A549 (cell line): ENCODE results near the gene SET.

Source experiments
- CBX8 ChIP-seq: fragments of 200-600 bp; sonication (generic); IDR thresholded peaks from 2 replicates; pipeline ENCODE4 v1.6.1; 2016
- ELK1 ChIP-seq: fragments of 150-350 bp; IDR thresholded peaks from 2 replicates; pipeline ENCODE4 v1.6.1; 2014; ENCODE audit warnings: low read depth, mild to moderate bottlenecking, low read length
- EP300 ChIP-seq, 2 experiments: fragments of >200 bp; sonication (Bioruptor Twin); formaldehyde crosslinking; IDR thresholded peaks; 2 replicates in 1 of 2; 3 replicates in 1 of 2; pipeline ENCODE4 v1.6.1; 2016 to 2017
- ESRRA ChIP-seq: fragments of 150-350 bp; IDR thresholded peaks from 2 replicates; pipeline ENCODE4 v1.6.1; 2014; ENCODE audit warnings: mild to moderate bottlenecking, low read length, borderline replicate concordance
- KDM1A ChIP-seq: fragments of 200-600 bp; sonication (generic); IDR thresholded peaks from 2 replicates; pipeline ENCODE4 v1.6.1; 2016; ENCODE audit warnings: low read depth, mild to moderate bottlenecking
- POLR2A ChIP-seq: IDR thresholded peaks from 2 replicates; pipeline ENCODE4 v1.6.1; 2012; ENCODE audit warnings: mild to moderate bottlenecking, low read length
- RNF2 ChIP-seq: fragments of 200-600 bp; sonication (generic); IDR thresholded peaks from 2 replicates; pipeline ENCODE4 v1.6.1; 2016; ENCODE audit warnings: low read depth, mild to moderate bottlenecking, antibody characterized with exemption, moderate library complexity, borderline replicate concordance
- SMC3 ChIP-seq: fragments of >200 bp; sonication (Bioruptor Twin); formaldehyde crosslinking; IDR thresholded peaks from 3 replicates; pipeline ENCODE4 v1.6.1; 2018; ENCODE audit warnings: inconsistent platforms
- SREBF2 ChIP-seq: fragments of 450-650 bp; IDR thresholded peaks from 2 replicates; pipeline ENCODE4 v1.6.1; 2014; ENCODE audit warnings: mild to moderate bottlenecking, moderate library complexity
- TP53 ChIP-seq: fragments of 250-450 bp; sonication (Bioruptor Pico); IDR thresholded peaks from 2 replicates; pipeline ENCODE4 v1.5.0; 2021; ENCODE audit warnings: mild to moderate bottlenecking, moderate library complexity
- ZNF302 ChIP-seq: fragments of 250-450 bp; sonication (Bioruptor Pico); IDR thresholded peaks from 2 replicates; pipeline ENCODE4 v1.9.0; 2021; ENCODE audit warnings: inconsistent platforms, mild to moderate bottlenecking, moderate library complexity
- TF ChIP-seq, protein P1 (sequence below): fragments of >200 bp; sonication (Bioruptor Twin); formaldehyde crosslinking; IDR thresholded peaks from 3 replicates; pipeline ENCODE4 v1.5.1; 2016
- TF ChIP-seq, protein P2 (sequence below): fragments of 450-650 bp; IDR thresholded peaks from 2 replicates; pipeline ENCODE4 v1.6.1; 2014; ENCODE audit warnings: antibody characterized with exemption

DNA sequence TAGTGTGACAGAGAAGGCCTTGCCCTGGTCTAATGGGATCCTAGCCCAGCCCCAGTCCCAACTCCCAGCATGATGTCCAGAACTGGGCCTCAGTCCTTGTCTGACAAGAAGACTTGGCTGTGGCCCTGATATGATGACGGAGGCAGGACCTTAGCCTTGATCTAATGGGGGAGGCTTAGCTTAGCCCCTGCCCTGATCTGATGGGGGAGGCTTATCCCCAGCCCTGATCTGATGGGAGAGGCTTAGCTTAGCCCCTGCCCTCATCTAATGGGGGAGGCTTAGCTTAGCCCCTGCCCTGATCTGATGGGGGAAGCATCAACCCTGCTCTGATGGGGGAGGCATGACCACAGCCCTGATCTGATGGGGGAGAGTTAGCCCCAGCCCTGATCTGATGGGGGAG, 17.0 kb downstream of the SET start:
- TF ChIP-seq, protein P1, sequence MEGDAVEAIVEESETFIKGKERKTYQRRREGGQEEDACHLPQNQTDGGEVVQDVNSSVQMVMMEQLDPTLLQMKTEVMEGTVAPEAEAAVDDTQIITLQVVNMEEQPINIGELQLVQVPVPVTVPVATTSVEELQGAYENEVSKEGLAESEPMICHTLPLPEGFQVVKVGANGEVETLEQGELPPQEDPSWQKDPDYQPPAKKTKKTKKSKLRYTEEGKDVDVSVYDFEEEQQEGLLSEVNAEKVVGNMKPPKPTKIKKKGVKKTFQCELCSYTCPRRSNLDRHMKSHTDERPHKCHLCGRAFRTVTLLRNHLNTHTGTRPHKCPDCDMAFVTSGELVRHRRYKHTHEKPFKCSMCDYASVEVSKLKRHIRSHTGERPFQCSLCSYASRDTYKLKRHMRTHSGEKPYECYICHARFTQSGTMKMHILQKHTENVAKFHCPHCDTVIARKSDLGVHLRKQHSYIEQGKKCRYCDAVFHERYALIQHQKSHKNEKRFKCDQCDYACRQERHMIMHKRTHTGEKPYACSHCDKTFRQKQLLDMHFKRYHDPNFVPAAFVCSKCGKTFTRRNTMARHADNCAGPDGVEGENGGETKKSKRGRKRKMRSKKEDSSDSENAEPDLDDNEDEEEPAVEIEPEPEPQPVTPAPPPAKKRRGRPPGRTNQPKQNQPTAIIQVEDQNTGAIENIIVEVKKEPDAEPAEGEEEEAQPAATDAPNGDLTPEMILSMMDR: no peak
- TF ChIP-seq CBX8: no peak
- TF ChIP-seq POLR2A: no peak
- TF ChIP-seq KDM1A: no peak
- TF ChIP-seq RNF2: no peak
- TF ChIP-seq, protein P2, sequence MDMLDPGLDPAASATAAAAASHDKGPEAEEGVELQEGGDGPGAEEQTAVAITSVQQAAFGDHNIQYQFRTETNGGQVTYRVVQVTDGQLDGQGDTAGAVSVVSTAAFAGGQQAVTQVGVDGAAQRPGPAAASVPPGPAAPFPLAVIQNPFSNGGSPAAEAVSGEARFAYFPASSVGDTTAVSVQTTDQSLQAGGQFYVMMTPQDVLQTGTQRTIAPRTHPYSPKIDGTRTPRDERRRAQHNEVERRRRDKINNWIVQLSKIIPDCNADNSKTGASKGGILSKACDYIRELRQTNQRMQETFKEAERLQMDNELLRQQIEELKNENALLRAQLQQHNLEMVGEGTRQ: no peak
- no peak for TF ChIP-seq SREBF2
- no peak for TF ChIP-seq EP300 (IDR thresholded peaks at IDR 0.05)
- no peak for TF ChIP-seq ESRRA
- TF ChIP-seq ZNF302 (CRISPR knock-in tag): no peak
- TF ChIP-seq ELK1: no peak
- no peak for TF ChIP-seq TP53 (CRISPR knock-in tag)
- TF ChIP-seq SMC3: no peak
